HG03354 (cell line): ENCODE measurements around the gene DDT.
A peak's percentile ranks its signal among the peaks of the same experiment; 100 is the strongest.
"Not testable (repeated sequence)": the region's sequence is repeated elsewhere in the genome, so short reads cannot be mapped to it uniquely, and the experiment has no call there.

ENCODE experiments used
- ATAC-seq: cut with Tn5 transposase; IDR thresholded peaks from one replicate; pipeline ENCODE4 v1.9.1; 2021; ENCODE audit warnings: mild to moderate bottlenecking; ENCODE audit not compliant: unreplicated experiment, poor library complexity, severe bottlenecking

Gene DDT

DNA sequence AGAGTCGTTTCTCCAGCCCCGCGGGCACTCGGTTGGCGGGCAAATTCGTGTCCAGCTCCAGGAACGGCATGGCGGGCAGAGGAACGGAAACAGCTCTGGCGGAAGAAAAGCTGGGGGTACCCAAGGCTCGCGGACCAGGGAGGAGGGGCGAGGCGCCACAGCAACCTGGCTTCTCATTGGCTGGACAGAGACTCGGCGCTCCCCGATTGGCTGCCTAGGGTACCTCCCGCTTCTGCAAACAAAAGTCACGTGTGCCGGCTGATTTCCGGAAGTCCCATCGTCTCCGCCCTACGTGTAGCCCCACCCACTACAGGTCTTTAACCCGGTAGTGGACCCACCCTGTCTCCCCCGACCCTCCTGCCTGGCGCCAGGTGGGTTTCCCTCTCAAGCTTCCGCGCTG lies at the start of gene DDT:
TSS of gene DDT (minus strand) at position 97 of the 400 bp plus-strand sequence. CDS start at position 70, 27 bp downstream.
- ATAC-seq: peak; percentile 96

DNA sequence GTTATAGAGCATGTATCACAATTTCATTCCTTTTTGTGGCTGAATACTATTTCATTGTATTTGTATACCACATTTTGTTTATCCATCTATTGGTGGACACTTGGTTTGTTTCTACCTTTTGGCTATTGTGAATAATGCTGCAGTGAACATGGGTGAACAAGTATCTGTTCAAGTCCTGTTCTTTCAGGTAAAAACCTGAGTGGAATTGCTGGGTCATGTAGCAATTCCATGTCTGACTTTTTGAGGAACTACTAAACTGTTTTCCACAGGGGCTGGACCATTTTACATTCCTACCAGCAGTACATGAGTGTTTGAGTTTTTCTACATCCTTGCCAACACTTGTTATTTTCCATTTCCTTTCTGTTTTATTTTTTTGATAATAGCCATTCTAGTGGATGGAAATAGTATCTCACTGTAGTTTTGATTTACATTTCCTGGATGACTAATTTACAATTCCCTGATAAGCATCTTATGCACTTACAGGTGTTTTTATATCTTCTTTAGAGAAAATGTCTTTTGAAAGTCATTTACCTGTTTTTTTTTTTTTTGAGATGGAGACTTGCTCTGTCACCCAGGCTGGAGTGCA lies 49.1 kb upstream of the DDT start:
- no peak for ATAC-seq

DNA sequence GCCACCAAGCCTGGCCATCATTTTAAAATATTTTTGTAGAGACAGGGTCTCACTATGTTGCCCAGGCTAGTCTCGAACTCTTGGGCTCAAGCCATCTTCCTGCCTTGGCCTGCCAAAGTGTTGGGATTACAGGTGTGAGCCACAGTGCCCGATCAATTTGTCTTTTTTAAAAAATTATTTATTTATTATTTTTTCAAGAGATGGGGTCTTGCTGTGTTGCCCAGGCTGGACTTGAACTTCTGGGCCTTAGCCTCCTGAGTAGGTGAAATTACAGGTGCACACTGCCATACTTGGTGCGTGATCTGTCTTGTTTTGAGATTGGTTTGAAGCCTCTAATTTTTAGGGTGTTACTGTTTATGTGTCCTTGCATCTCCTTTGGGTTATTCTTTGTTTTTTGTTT lies 47.1 kb upstream of the DDT start:
- no peak for ATAC-seq

DNA sequence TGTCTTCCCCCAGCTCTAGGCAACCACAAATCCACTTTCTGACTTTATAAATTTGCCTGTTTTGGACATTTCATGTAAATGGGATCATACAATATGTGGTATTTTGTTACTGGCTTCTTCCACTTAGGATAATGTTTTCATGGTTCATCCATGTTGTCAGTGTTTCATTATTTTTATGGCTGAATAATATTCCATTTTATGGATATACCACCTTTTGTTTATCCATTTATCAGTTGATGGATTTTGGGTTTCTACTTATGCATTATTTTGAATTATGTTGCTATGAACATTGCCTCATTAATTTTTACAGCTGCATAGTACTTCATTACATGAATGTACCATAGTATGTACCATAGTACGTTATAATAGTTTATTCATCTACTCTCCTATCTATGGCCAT lies 41.9 kb upstream of the DDT start:
- no peak for ATAC-seq

DNA sequence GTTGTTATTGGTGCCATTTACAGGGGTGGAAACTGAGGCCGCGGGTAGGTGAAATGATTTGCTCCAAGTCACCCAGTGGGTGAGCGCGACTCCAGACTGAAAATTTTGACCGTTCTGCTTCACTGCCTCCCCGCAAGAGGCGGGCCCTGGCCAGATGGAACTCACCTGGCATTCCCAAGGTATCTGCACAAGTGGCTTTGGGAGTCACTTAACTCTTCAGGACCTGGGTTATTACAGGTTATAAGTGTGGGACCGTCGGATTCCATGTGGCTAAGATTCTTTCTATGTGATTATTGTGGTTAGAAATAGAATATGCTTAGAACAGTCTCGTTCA lies 37.5 kb upstream of the DDT start:
- peak; percentile 10 for ATAC-seq

DNA sequence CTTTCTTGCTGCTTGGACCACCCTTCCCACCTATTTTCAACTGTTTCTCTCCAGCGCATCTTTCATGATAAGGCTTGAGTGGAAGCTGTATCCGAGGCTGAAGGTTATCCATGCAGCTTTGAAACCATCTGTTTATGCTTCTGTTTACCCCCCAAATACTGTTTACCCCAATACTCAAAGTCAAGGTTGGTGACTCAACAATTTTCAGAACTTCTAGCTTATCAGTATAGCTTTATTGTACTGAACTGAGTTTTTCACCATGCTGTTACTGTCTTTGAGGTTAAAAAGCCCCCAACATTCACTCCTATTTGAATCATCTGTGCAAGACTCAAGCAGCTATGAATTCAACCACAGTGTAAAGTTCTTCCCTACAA lies 35.8 kb upstream of the DDT start:
- ATAC-seq: no peak

DNA sequence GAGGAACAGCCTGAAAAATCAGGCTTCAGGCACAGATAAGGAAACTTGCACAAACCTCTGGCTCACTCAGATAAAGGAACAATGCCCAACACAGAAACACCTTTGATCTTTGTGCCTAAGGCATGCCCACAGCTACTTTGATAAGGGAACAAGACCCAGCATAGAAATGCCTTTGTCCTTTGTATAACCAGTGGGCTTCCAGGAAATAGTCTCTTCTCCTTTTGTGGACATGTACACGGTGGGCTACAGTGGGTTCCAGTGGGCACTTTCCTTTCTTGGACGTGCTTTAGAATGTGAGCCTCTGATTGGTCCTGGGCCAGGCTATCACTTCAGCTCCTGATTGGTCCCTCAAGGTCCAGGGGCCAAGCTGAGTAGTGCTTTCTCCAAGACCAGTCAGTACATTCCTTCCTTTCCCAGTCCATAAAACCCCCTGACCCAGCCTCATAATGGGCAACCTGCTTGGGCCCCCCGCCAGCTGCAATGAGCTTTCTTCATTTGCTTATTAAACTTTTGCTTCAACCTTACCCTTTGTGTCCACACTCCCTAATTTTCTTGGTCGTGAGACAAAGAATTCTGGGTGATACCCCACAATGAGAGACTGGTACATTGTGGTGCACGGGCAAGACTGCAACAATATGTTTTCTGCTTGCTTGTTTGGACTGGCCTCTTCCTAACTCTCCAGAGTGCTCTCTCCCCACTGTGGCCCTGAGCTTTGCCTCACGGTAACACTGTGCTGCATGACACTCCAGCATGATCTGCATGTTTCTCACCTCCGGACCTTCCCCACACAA lies 35.2 kb upstream of the DDT start:
- no peak for ATAC-seq

DNA sequence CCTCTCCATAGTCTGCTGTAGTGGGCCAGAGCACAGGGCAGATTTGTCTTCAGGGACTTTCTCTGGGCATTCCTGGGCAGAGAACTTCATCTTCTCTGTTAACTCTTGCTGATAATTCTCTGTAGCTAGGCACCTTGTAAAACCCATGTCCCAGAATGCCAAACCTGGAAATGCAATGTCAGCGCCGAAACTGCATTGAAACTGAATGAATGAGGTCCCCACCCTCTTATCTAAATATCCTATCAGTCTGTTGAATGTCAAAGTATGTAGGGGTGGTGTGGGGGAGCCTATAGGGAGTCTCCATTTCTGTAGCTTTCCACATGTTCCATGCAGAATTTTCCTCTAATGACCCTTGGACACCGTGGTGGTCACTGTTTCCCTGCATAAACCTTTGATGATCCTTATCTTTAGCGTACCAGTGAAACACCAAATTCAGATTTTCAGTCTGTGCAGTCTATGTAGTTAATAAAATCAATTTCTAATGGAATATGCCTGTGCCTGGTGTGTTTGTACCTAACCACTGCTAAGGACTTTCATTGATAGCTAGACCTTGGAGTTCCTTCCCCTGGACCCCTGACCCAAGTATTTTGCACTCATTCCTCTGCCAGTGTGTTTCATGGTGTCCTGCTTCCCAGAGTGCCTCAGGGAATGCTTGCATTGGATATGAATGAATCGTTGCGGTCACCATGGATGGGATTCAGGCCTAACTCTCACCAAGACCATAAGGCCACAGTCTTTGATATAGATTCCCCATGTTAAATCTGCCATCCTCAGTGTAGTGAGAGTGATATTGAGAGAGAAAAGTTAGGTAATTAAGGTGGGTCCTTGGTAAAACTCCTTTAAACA lies 34.4 kb upstream of the DDT start:
- ATAC-seq: no peak

DNA sequence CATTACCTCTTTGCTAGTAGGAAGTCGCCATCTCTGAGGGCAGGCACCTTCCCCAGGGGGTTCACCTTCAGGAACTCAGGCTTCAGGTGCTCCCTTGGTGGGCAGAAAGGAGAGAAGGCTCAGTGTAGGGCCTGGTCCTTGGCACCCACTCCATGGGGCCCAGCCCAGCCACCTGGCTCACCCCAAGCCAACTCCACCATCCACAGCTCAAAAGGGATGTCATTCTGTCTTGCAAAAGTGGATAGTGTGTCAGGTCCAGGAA lies 33.7 kb upstream of the DDT start:
- ATAC-seq: no peak

DNA sequence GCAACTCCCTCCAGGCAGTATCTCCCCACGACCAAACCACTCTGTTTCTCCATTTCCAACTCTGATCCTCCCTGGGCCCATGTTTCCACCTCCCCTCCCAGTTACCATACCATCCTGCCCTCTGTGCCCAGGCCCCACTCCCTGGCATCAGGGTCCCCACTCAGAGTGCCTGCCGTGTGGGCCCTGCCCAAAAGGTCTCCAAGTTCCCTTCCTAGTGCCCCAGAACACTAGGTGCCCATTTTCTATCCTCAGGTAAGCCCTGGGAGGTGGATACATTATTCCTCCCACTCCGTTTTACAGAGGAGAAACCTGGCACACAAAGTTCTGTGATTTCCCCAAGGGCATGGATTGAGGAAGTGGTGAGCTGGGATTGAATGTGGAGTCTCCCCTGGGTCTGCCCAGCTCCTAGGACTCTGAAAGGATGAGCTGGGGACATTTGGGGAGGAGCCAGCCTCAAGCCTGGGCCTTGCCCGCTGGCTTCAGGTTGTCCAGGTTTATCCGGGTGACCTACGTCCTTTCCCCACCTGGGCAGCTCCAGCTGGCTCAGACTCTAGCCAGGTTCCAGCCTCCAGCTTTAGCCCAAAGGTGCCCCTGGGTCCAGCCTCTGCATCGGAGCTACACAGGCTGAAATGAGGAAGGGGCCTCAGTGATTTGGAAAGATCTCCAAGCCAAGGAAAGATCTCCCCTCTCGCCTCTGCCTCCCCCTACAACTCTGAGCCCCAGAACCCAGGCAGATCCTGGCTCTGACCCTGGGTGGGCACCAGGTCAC lies 33.2 kb upstream of the DDT start:
- no peak for ATAC-seq

DNA sequence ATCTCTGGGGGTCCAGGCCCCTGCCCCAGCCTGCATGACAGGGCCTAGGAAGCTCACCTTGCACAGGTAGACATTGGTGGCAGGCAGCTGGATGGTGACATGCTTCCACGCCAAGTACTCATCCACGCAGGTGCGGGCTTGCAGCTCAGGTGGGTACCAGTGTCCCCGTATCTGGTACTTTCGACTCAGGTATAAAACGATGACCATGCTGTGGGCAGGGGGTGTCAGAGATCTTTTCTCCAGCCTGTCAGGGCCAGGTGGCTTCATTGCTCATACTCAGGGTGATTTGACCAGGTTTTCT lies 32.6 kb upstream of the DDT start:
- ATAC-seq: no peak

DNA sequence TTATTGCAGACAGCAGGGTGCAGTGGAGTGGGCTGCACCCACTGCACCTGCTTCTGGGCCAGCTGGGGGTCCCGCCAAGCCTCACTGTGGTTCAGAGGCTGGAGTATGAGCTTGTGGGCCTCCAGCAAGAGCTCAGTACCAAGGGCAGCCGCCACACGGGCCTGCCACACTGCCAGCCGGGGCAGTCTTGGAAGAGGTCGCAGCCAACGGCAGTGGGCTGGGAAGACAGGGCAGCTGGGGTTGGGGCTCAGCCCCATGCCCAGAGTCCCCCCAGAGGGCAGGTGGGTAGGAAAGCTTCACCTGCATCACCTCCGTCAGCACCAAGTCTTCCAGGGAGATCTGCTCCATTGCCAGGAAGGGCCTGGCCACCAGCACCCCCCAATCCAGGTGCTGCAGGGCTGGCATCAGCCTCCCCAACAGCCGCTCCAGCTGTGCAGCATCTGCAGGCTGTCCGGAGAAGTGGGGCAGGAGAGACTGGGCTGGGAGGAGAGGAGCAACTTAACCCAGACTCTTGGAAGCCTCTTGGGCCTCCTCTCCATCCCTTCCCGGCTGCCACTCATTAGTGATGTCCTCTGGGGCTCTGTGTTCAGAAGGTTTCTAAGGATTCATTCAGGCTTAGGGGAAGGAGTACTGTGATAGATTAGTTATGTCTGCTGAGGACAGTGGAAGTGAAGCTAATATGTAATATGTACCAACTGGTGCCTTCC lies 32.1 kb upstream of the DDT start:
- no peak for ATAC-seq

DNA sequence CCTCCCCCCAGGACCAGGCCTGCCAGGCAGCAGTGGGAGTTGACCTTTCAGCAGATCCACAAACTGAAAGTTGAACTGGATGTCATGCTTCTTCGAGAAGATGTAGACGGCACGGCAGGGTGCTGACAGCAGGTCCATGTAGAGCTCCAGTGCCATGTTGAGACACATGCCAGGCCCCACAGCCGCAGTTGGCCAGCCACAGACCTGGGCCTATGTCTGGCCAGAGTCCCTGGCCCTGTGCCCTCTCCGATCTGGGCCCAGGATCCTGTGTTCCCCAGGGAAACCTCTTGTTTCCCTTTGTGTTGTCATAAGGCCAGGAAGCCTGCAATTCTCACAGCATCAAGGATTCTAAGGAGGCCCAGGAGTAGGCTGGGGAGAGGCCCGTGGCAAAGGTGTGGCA lies 31.0 kb upstream of the DDT start, which contains the start of gene GSTT4:
TSS of gene GSTT4 (minus strand) at position 253 of the 400 bp plus-strand sequence. CDS start at position 156, 97 bp downstream.
- ATAC-seq: no peak

DNA sequence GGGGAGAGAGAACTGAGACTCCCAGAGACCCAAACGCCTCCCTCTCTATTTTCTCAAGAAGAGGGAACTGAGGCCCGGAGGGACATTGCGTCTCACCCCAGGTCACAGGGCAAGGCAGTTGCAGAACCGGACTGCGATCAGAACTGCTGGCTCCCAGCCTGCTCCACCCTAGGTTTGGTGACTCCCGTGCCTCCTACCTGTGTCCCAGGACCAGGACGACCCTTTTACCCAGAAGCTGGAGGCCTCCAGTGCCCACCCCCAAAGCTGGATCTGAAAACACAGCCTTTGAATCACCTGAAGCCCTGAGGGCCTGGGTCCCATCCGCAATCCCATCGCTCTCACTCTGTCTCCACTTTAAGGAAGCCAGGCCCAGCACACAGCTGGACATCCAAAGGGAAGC lies 29.6 kb upstream of the DDT start:
- ATAC-seq: no peak

DNA sequence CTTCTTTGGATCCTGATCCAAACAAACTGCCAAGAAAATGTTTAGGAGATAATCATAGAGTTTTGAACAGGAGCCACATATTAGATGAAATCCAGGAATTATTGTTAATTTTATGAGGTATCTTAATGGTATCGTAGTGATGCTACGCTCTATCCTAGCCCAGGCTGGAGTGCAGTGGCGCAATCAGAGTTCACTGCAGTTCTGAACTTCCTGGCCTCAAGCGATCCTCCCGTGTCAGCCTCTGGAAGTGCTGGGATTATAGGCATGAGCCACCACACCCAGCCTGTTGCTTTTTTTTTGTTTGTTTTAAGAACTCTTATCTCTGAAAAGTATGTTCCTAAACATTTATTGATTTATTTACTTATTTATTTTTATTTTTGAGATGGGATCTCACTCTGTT lies 28.6 kb upstream of the DDT start:
- ATAC-seq: no peak

DNA sequence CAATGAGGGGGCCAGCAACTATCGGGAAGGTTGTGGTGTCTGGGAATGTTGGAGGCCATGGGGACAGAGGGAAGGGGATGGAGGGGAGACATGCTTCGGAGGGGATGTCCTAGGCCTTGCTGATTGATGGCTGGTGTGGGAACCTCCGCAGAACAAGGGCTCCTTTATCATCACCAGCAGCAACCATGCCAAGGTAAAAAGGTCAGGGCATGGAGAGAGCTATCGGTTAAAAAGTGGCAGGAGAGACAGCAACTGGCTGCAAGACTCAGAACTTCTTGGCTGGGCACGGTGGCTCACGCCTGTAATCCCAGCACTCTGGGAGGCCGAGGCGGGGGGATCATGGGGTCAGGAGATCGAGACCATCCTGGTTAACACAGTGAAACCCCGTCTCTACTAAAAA lies 28.0 kb upstream of the DDT start:
- ATAC-seq: no peak

DNA sequence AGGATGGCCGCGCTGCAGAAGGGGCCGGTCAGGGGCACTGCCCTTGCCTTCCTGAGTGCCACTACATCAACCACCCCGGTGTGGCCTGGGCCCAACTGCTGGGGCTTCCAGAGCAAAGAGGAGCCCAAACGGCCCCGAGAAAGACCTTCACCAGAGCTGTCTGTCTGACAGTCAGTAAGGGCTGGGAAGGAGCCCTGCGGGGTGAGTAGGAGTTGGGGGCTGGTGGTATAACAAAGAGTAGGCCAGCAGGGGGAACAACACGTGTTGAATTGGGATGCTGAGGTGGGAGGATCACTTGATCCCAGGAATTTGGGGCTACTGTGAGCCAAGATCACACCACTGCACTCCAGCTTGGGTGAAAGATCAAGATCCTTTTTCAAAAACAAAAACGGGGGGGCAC lies 27.1 kb upstream of the DDT start:
- ATAC-seq: no peak

DNA sequence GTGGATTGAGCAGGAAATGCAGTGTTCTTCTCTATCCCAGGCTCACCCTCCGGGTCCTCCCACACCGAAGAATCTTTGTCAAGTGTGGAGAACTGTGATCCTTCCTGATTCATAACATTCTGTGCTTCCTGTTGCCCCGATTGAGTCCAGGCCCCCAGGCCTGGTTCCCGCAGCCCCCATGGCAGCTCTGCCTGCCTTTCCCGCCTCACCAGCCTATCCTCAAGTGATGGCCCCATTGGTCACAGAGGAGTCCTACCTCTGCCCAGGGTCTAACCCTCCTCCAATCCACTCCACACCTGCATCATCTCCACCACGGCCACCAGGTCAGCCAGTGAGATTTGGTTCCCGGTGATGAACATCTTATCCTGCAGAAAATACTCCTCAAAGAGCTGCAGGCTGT lies 25.5 kb upstream of the DDT start:
- not testable (repeated sequence) for ATAC-seq

DNA sequence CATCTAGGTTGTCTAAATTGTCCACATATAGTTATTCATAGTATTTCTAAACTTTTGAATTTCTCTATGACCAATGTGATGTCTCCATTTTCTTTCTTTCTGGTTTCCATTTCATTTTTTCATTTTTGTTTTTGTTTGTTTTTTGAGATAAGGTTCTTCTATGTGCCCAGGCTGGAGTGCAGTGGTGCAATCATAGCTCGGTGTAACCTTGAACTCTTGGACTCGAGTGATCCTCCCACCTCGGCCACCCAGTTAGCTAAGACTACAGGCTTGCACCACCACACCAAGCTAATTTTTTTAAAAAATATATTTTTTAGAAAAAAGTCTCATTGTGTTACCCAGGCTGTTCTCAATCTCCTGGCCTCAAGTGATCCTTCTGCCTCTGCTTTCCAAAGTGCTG lies 22.9 kb upstream of the DDT start:
- no peak for ATAC-seq

DNA sequence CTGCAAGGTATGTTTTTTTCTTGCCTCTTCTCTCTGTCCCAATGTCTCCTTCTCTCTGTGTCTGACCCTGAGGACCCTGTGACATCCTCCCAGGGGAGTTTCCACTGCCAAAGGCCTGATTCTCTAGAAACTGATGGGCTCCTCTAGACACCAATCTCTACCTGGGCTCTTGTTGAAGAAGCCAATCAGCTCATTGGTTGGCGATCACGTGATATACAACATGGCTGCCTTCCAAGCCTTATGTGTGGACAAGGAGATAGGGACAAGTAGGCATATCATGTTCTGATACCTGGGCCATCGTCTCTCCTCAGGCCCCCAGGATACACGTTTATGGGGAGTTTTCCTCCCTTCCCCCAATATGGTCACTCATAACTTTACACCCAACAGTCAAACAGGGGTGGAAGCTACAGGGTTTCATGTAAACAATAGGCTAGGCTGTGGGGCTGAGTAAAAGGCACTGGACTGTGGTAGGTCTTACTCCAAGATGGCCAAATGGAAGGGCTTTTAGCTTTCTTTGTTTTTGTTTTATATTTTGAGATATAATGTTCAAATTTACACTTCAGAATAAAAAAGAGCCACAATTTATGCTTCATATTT lies 19.4 kb upstream of the DDT start:
- ATAC-seq: not testable (repeated sequence)
